Hepatocyte (in vitro differentiated cells): ENCODE results near the gene LEUTX.

Experiments used
- EZH2 ChIP-seq: fragments of 200-600 bp; sonication (generic); IDR thresholded peaks from 2 replicates; pipeline ENCODE4 v1.6.1; 2016; ENCODE audit warnings: antibody characterized with exemption, mild to moderate bottlenecking, borderline replicate concordance
- EZH2phosphoT487 ChIP-seq: fragments of 200-600 bp; sonication (generic); IDR thresholded peaks from one replicate; pipeline ENCODE4 v1.6.1; 2018; ENCODE audit warnings: antibody characterized with exemption, mild to moderate bottlenecking, low read depth, moderate library complexity; ENCODE audit not compliant: unreplicated experiment, severe bottlenecking
- TF ChIP-seq, protein P1 (sequence below): fragments of 200-600 bp; sonication (generic); IDR thresholded peaks from 2 replicates; pipeline ENCODE4 v1.5.1; 2016; ENCODE audit warnings: antibody characterized with exemption, mild to moderate bottlenecking; ENCODE audit not compliant: poor library complexity

DNA sequence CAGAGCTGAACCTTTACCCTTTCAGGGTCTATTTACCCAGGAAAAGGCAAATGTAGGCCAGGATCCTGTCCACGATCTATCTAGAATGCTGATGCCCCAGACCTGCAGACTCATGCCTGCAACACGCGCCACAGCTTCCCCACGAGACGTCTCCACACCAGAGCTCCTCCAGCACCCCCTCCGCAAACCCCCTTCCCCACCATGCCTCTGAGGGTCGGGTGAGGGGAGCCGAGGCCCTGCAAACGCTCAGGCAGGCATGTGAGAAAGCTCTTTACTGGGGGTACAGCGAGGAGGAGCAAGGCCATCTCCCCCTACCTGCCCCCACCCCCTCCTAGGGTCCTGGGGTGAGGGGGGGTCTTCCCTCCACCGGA, 46.4 kb downstream of the LEUTX start:
- TF ChIP-seq, protein P1, sequence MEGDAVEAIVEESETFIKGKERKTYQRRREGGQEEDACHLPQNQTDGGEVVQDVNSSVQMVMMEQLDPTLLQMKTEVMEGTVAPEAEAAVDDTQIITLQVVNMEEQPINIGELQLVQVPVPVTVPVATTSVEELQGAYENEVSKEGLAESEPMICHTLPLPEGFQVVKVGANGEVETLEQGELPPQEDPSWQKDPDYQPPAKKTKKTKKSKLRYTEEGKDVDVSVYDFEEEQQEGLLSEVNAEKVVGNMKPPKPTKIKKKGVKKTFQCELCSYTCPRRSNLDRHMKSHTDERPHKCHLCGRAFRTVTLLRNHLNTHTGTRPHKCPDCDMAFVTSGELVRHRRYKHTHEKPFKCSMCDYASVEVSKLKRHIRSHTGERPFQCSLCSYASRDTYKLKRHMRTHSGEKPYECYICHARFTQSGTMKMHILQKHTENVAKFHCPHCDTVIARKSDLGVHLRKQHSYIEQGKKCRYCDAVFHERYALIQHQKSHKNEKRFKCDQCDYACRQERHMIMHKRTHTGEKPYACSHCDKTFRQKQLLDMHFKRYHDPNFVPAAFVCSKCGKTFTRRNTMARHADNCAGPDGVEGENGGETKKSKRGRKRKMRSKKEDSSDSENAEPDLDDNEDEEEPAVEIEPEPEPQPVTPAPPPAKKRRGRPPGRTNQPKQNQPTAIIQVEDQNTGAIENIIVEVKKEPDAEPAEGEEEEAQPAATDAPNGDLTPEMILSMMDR = no peak
- TF ChIP-seq EZH2phosphoT487 (no peak), EZH2 (no peak)
